Hematopoietic multipotent progenitor cell treated with erythropoietin and hydrocortisone succinate and interleukin-3 and kit ligand, for 6 days (in vitro differentiated cells): ENCODE measurements around the gene TIAM2.
"Not testable (repeated sequence)": the region's sequence is repeated elsewhere in the genome, so short reads cannot be mapped to it uniquely, and the experiment has no call there.

Experiments
- DNase-seq: peaks from one replicate; pipeline ENCODE4 v3.0.0-alpha.2; 2015

TIAM2 gene

GRCh38 chr6:154991207-154991606 lies 3.9 kb upstream of the TIAM2 start:
- DNase-seq, result no peak

GRCh38 chr6:154993026-154993425 lies 2.1 kb upstream of the TIAM2 start:
- DNase-seq, result no peak

- DNase-seq, result no peak
Observed at GRCh38 chr6:154993710-154994109, 1.4 kb upstream of the TIAM2 start.

GRCh38 chr6:154994836-154995253 lies 270 bp upstream of the TIAM2 start:
- DNase-seq, result no peak

- no peak for DNase-seq
Observed at GRCh38 chr6:154996016-154996590, 988 bp downstream of the TIAM2 start.

- DNase-seq, result no peak
Observed at GRCh38 chr6:154996841-154997311, 1.8 kb downstream of the TIAM2 start.

GRCh38 chr6:154998855-154999254 lies 3.7 kb downstream of the TIAM2 start:
- no peak for DNase-seq

- DNase-seq, result no peak
Observed at GRCh38 chr6:155001482-155001881, 6.4 kb downstream of the TIAM2 start.

GRCh38 chr6:155001934-155002333 lies 6.8 kb downstream of the TIAM2 start:
- DNase-seq, result no peak

GRCh38 chr6:155003476-155003875 lies 8.4 kb downstream of the TIAM2 start:
- DNase-seq, result no peak

GRCh38 chr6:155004017-155004416 lies 8.9 kb downstream of the TIAM2 start:
- DNase-seq, result no peak

GRCh38 chr6:155004576-155005372 lies 9.7 kb downstream of the TIAM2 start:
- DNase-seq, result no peak

GRCh38 chr6:155008625-155009024 lies 13.5 kb downstream of the TIAM2 start:
- DNase-seq, result no peak

- DNase-seq, result no peak
Observed at GRCh38 chr6:155010940-155011339, 15.8 kb downstream of the TIAM2 start.

GRCh38 chr6:155011809-155012291 lies 16.7 kb downstream of the TIAM2 start:
- DNase-seq, result no peak

- DNase-seq, result no peak
Observed at GRCh38 chr6:155013457-155013876, 18.4 kb downstream of the TIAM2 start.

GRCh38 chr6:155014137-155014536 lies 19.0 kb downstream of the TIAM2 start:
- no peak for DNase-seq

GRCh38 chr6:155014670-155015300 lies 19.7 kb downstream of the TIAM2 start:
- no peak for DNase-seq

GRCh38 chr6:155018415-155018814 lies 23.3 kb downstream of the TIAM2 start:
- DNase-seq, result not testable (repeated sequence)

- no peak for DNase-seq
Observed at GRCh38 chr6:155021680-155022079, 26.6 kb downstream of the TIAM2 start.

GRCh38 chr6:155022721-155023120 lies 27.6 kb downstream of the TIAM2 start:
- no peak for DNase-seq

- DNase-seq, result no peak
Observed at GRCh38 chr6:155023717-155024116, 28.6 kb downstream of the TIAM2 start.

- DNase-seq, result no peak
Observed at GRCh38 chr6:155024391-155025027, 29.4 kb downstream of the TIAM2 start.
